ENCODE data around the gene SRGAP1. TPM values are rescaled to one million over a fixed set of nuclear protein-coding genes. Genes with fewer than 3 reads are reported as not detected.

SRGAP1 gene
- total and polyA plus RNA-seq, 9 of the 15 experiments (the other 6 are each of a cell fraction or from before 2014, with no cell fraction given): 0.01 to 0.13 (median 0.04) TPM; not detected in 3

GRCh38 chr12:63836046-63836445 lies 8.5 kb upstream of the SRGAP1 start (continued):
- no peak for TF ChIP-seq PTTG1 (tag; IDR thresholded peaks at IDR 0.05; ENCODE audit: low read depth)
- no peak for TF ChIP-seq HINFP (tag; conservative IDR thresholded peaks at IDR 0.05; ENCODE audit: low read depth)
- TF ChIP-seq ZNF121 (CRISPR knock-in tag; conservative IDR thresholded peaks at IDR 0.05): no peak
- TF ChIP-seq HIVEP1 (CRISPR knock-in tag; IDR thresholded peaks at IDR 0.05): no peak
- no peak for TF ChIP-seq TAF7 (tag; IDR thresholded peaks at IDR 0.05)
- TF ChIP-seq ZNF592 (IDR thresholded peaks at IDR 0.05): no peak
- no peak for TF ChIP-seq ZKSCAN3 (CRISPR knock-in tag; IDR thresholded peaks at IDR 0.05)

All from K562 (cell line).